Stimulated activated CD4-positive, alpha-beta T cell treated with anti-CD3 and anti-CD28 coated beads, Interleukin-4, amount 100 ng/mL, for 24 hours (primary cell): ENCODE results near the gene CLSTN1.
"Not testable (repeated sequence)": the region's sequence is repeated elsewhere in the genome, so short reads cannot be mapped to it uniquely, and the experiment has no call there.

ENCODE experiments used
- DNase-seq: peaks from one replicate; pipeline ENCODE4 v3.0.0-alpha.2; 2020

CLSTN1 gene

DNA sequence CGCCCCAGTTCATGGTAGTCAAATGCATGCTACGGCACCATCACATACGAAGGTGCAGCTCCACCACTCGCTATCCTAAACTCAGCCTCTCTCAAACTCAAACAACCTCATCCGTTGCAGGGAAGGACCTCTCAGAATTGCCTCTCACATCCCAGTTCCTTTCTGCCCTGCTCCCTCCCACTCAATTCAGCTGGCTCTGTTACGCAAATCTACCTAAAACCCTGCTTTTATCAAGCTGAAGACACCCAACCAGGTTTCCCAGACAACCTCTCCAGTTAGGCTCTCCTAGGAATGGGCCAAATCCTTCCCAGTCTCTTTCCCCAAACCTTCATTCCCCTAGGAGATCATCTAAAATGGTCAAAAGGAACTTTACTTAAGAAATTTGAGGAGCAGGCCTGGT is 62.9 kb downstream of the CLSTN1 start:
- DNase-seq, result no peak

DNA sequence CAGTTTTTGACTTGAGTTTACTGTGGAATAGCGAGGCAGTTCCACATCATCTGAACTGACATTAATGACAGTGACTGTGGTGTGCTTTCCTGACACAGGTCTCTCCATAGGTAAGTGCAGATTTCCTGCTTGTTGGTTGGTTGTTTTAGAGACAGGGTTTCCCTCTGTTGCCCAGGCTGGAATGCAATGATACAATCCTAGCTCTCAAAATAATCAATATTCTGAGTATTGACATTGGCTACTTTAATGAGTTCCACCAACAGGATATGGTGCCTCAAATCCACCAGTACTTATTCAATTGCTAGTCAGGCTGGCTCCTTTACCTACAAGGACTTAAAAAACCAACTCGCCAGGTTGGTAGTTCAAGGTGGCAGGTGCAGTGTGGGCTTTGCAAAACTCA is 63.8 kb downstream of the CLSTN1 start:
- DNase-seq, result no peak

DNA sequence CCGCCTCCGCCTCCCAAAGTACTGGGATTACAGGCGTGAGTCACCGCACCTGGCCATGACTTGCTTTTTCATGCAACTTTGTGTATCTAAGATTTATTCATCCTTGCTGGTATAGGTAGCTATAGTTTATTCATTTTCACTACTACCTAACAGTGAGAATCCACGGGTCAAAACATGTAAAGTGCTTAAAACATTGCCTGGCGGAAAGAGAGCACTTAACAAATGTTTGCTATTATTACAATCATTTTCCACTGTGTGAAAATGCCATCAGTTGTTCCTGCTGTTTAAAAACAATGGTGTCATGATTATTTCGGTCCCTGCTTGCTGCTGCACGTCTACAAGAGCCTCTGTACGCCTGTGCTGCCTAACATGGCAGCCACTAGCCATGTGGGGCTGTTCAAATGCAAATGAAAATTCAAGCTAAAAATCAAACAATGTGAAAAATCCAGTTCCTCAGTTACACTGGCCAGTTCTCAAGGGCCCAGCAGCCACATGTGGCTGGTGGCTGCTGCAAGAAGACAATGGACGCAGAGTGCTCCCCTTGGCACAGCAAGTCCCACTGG is 65.1 kb downstream of the CLSTN1 start:
- no peak for DNase-seq

DNA sequence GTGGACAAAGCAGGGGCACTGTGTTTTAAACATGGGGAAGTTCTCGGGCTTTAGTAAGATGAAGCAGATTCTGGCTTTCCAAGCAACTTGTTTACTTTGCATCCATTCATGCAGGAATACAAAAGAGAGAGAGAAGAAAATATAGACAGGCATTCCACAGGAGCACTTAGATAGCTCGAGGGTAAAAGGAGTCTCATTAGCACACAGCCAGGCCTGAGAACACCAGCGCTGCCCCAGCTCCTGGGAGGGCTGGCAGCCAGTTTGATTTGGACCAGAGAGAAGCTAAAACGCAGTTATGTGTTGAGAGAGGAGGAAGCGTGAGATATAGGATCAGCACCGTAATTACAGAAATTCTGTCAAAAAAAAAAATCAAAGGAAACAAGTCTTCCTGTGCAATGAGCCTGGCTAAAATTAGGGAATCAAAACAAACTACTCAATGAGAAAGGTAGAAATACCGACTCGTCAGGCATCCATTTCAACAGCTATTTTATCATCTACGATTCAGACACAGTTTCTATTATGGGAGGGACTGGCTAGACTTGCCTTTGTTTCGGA is 68.2 kb downstream of the CLSTN1 start:
- DNase-seq, result no peak

DNA sequence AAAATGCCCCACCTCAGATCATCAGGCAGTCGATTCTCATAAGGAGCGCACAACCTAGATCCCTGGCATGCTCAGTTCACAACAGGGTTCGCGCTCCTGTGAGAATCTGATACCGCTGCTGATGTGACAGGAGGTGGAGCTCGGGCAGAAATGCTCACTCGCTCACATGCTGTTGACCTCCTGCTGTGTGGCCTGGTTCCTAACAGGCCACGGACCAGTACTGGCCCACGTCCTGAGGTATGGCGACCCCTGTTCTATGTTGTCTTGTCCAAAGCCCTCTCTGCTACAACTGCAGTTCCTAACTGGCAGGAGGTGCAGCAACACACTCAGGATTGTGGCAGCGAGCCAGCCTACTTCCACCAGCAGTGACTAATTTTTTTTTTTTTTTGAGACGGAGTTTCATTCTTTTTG is 70.6 kb downstream of the CLSTN1 start:
- DNase-seq, result no peak

DNA sequence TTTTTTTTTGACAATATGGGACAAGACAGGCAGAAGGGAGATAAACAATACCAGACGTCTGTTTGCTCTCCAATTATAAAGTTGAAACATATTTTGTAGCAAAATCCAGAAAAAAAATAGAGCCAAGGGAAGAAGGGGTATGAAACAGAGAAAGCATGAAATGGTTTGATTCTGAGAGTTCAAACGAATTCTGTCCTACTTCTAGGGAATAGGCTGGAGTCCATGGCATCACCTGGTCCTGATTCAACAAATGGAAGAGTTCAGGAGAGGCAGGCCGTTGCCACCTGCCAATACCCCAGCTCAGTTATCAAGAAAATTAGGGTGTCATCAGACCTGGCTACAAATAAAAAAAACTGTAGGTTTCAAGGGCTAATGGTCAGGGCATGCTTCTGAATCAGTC is 71.8 kb downstream of the CLSTN1 start:
- no peak for DNase-seq

DNA sequence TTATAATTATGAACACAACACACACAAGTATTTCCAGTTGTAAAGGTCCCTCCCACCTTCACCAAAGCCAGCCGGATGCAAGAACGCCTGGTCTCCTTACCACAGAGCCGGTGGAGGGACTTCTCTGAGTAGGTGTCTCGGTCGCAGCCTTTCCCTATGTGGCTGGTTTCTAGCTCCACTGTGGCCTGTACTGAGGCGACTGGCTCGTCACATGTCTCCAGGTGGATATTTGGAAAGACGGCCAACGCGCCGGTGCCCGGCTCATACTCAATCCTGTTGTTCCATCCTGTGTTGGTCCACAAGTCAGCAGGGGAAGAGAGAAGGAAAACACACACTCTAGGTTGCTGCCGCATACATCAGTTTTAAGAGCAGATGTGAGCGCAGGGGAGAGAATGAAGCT is 74.4 kb downstream of the CLSTN1 start:
- DNase-seq, result no peak

DNA sequence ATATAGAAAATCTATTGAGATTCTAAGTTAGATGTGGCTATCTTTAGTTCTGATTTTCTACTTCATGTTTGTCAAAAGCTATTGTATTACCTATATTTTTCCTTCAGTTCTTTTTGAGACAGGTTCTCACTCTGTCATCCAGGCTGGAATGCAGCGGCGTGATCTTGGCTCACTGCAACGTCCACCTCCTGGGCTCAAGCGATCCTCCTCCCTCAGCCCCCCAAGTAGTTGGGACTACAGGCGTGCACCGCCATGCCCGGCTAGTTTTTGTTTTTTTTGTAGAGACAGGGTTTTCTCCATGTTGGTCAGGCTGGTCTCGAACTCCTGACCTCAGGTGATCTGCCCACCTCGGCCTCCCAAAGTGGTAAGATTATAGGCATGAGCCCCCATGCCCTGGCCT is 75.4 kb downstream of the CLSTN1 start:
- DNase-seq, result not testable (repeated sequence)

DNA sequence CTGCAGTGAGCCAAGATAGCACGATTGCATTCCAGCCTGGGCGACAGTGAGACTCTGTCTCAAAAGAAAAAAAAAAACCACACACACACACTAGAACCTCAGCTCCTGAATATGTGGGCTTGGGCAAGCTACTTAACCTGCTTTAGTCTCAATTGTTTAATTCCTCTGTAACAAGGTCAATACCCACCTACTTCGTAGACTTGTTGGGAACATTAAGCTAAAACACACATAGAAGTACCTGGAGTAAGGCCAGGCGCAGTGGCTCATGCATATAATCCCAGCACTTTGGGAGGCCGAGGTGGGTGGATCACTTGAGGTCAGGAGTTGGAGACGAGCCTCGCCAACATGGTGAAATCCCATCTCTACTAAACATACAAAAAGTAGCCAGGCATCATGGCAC is 77.1 kb downstream of the CLSTN1 start:
- no peak for DNase-seq

DNA sequence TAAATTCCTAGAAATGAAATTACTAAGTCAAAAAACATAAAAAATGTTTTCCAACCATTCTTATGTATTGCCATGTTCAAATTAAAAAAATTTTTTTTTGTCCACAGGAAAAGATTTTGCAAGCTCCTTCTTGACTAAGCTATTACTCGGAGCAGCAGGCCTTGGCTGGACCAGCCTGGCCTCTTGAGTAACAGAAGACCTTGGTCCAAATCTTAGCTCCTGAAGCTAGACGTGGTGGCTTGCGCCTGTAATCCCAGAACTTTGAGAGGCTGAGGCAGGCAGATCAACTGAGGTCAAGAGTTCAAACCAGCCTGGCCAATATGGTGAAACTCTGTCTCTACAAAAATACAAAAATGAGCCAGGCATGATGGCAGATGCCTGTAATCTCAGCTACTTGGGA is 77.6 kb downstream of the CLSTN1 start:
- no peak for DNase-seq

DNA sequence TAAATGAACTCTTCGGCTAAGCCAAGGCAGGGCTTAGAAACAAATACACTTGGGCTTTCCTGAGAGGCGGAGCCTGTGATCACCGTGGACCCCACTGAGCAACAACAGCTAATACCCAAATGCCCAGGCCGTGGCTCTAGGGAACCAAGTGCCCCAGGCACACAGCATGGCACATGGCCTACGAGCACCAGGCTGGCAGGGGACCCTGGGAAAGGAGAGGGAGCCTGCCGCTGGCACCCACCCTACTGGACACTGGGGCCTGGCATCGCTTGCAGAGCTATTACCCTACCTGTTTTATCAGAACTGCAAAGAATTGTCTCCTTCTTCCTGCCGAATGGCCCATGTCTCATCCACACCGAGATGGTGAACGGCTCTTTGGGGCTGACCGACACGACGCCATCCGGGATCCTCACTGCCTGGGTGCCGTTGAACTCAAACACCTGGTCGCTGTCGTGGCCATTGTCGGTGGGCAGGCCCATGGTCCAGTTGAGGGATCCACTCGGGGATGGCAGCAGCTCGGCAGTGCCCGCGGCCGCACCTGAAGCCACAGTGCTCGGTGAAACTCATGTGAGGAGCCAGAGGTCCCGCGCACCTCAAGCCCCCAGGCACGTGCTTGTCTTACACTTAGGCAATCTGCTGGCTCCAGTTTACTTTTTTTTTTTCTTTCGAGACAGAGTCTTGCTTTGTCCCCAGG is 79.5 kb downstream of the CLSTN1 start:
- no peak for DNase-seq

DNA sequence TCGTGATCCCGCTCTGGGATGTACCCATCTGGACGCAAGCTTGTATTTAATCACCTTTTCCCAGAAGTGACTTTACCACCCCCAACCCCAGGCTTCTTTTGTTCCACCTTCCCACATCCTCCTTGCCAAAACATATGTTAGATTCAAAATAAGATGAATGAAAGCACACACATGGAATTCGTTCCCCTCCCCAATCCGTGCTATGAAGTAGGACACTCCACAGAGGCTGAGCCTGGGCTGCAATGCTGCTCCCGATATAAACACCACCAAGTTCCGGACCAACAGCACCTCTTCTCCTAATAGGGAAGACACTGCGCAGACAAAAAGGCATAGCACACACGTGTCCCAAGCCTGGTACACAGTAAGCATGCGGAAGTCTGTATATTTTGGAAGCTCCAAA is 86.1 kb downstream of the CLSTN1 start:
- DNase-seq, result no peak

DNA sequence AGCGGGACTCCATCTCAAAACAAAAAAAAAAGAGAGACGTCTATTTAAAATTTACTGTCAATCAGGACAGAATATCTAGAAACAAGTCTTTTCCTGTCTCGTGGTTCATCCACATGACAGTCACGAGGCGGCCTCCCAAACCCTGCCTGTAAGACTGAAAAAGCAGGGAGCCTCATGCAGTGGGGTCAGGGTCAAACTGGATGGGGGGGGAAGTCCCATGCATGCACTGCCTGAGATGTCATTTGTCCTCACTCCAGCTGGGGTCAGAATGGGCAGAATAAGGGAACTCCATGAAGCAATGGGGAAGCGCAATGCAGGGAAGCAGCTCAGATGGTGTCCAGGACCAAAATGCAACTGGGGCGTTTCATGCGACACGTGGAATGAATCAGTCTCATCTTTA is 86.7 kb downstream of the CLSTN1 start:
- DNase-seq, result no peak

DNA sequence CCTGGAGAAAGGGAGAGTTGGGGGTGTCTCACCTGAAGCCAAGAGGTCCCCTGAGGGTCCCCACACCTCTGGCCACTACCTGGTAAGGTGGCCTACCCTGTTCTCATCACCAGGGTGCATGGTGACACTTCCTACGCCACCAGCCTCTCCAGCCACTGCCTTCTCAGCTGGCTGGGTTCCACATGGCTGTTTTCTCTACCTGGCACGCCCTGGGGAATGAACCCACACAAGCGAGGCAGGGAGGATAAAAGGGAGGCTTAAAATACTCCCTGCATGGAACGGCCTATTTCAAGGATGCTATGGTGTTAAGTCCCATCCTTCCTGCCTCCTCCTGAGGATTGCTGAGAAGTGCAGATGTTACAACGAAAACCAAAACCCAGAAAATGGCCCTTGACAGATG is 87.5 kb downstream of the CLSTN1 start:
- no peak for DNase-seq

DNA sequence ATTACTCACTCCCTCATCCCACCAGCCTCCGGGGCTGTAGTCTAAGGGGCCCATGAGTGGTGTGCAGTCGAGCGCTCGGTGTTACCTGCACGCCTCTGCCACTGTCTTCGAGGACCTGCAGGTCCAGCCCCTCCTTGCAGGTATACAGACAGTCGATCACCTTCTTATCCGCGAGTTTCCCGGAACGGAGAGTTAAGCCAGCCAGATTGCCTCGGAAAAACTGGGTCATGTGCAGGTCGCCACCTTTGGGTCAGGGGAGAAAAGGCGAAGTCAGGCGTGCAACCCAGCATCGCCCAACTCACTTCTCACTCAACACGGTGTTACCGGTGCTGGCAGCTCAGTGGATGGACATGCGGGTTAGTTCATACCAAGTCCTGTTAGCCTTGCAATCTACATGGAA is 88.0 kb downstream of the CLSTN1 start:
- no peak for DNase-seq

DNA sequence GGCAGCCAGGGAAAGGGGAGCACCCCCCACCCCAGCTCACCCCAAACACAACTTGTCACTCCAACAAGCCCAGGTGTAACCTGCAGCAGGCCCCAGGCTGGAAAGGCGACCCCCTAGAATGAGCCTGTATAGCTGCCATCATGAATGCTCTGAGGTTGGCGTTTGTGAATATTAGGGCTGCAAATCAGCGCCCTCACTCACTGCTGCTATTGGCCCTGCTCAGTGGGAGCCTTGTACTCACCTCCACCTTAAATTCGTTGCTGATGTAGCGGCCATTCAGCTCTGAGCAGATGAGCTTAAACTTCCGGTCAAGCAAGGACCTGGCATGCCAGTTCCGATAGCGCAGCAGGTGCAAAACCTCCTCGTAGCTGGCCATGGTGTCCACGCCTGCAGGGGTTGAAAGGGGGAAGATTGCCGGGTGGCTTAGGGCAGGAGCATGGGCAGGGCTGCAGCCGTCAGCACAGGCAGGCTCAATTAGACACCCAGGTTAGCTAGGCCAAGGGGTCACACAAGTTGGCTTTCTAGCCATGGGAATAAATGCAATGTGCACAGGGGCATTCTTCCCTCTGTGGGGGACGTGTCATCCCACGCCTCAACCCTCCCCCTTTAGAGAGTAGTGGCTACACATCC is 90.5 kb downstream of the CLSTN1 start:
- no peak for DNase-seq

DNA sequence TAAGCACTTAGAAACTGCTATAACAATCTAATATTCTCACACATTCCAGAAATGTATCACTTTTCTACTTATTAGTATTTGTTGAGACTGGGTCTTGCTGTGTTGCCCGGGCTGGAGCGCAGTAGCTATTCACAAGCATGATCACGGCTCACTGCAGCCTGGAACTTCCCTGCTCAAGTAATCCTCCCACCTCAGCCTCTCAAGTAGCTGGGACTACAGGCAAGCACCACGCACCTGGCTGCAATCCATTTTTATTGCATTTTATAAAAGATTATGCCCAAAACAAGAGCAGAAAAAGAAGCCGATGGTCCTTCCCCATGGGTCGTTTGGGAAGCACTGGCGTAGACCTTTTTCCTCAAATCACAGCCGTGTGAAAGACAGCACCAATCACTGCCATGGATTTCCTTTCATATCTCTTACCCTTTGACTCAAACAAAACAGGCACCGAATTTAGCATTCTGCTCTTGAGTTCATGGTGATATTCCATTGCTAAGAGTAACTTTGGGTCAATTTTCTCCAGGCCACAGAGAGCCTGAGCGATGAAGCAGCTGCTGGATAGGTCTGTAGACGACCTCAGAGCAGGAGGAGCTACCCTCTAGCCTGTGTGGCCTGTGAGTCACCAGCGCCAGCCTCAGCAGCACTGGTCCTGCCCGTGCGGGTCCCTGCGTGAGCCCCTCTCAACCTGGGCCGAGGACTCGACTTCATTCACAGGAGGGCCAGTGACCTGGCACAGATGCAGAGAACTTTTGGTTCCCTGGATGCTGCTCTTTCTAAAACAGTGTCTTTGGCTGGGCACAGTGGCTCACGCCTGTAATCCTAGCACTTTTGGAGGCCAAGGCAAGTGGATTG is 91.4 kb downstream of the CLSTN1 start:
- DNase-seq, result no peak

DNA sequence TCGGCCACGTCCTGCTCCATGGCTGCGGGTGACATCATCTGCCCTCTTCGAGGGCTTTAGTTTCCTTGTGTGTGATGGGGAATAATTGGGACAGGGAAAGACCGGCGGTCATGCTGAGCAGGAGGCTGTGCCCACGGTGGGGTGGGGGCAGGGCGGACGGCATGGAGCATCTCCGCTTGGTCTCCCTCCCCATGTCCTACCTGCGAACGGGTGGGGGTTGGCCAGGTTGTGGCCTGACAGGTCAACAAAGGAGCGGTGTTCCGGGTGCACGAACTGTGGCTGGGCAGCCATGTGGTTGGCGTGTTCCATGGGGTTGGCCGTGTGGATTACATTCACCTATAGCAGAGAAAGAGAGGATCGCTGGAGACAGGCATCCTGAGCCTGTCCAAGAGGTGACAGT is 92.2 kb downstream of the CLSTN1 start:
- DNase-seq, result no peak

DNA sequence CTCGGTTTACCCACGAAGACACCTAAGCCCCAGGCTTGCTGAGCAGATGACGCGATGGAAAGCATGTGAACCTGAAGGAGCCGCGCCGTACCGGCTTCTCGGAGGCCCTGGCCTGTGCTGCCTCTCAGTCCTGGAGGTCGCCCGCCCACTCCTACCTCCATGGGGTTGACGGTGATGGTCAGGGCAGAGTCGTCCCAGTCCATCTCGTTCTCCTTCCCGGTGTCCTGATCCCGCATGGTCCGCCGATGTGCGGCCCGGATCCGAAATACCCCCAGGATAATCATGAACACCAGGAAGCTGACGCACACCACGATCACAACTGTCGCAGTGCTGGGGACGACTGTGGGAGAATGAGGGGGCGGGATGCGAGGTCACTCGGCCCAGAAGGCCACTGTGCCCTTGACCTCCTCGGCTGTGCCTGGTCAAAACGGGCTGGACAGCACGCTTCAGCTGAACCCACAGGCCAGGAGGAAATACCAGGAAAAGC is 92.7 kb downstream of the CLSTN1 start:
- no peak for DNase-seq

DNA sequence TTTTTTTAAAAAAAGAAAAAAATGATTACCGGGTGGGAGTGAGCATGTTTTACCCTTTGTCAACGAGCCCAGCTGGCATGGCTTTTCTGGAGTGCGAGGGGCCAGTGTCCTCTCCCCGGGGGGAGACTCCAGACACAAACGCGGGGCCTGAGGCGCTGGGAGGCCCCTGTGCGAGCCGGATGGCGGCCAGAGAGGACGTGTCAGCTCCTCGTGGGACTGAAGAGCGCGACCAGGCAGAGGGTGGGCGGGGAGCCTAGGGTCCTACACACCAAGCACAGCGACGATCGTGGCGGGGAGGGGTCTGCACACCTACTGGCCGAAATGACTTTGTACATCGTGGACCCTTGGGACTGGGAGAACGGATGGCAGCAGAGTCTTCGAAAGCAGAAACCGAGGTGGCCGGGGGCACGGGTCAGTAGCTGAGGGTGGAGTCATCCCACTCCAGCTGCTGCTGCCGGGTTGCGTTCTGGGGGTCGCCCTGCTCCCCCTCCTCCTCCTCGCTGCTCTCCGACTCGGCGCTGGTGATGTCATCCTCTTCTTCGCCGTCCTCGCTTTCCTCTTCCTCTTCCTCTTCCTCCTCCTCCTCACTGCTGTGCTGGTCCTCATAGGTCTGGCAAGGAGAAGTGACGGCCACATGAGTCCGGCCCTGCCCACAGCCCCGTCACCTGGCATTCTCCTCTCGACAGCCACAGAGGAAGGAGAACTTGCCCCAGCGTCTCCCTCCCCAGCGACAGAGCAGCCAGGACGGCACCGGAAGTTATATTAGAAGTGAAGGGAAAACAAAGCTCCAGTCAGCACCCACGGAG is 93.5 kb downstream of the CLSTN1 start:
- DNase-seq, result no peak

DNA sequence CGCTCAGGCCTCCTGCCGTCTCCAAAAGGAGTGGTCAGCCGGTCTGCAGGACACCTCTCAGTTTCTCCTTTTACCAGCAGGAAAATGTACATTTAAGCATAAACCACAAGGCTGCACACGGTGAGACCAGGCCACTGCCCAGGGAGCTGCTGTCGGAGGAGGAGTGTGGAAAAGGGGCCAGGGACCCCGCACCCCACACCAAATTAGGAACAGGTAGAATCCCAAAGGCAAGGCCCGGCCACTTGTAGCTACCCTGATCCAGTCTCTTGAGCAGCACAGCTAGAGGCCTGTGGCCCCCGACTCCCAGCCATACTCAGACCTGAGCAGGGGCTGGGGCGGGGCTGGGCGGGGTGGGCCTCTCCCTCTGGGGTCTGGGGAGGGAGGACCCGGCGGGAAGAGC is 94.2 kb downstream of the CLSTN1 start:
- DNase-seq, result no peak
